AG08396 (cell line): ENCODE measurements around the gene MYO18B.
A peak's percentile ranks its signal among the peaks of the same experiment; 100 is the strongest.

Experiments
- DNase-seq: peaks from one replicate; pipeline ENCODE4 v3.0.0; 2012; ENCODE audit warnings: low spot score, mixed read lengths

Gene MYO18B

DNA sequence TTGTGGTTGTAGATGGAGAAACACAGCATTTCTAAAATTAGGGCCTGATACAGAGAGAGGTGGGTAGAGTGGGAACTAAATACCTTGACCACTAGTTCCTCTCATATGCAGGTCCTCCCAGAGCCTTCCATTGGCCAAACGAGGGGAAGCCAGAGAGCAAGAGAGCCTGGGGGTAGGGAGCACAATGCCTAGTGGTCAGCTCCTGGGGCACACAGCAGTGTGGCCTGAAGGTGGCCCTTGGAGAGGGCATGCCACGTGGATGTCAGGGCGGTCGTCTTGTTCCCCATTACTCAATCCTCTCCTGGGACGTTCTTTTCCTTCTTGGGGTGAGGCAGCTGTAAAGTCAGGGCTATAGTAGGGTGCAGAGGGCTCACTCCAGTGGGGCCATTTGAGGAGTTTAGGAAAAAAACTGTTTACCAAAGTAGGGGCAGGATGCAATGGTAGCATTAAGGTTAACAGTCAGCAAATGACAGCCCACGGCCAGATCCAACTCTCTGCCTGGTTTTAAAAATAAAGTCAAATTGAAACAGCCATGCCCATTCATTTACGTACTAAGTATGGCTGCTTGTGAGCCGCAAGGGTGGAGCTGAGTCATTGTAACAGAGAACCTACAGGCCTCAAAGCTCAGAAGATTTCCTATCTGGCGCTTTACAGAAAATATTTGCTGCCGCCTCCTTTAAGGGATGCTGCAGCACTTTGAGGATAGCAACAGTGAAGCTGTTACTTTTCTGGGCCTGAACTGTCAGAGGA lies 7.6 kb downstream of the MYO18B start:
- DNase-seq = no peak

DNA sequence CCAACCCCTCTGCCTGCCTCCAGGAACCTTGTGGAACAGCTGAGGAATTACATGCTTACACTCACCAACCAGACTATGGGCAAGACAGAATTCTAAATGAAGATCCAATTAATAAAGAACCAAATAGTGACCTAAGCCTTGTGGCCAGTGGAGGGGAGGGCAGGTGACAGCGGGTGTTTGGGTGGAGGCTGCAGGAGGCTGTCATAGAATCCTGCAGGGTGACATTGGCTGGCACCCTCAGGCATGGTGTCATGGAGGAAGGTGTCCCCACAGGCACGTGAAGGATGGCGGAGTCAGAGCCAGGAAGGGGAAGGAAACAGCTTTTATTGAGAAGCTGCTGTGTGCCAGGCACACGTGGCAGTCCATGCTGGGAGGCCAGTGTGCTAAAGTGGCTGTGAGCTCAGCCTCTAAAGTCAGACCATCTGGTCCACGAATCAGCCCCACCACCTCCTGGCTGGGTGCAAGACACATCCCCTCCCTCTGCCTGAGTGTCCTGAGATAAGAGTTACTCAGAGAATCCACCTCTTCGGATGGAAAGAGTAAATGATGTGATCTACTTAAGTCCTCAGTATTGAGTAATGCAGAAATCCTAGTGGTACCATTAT lies 8.7 kb downstream of the MYO18B start:
- DNase-seq = no peak

DNA sequence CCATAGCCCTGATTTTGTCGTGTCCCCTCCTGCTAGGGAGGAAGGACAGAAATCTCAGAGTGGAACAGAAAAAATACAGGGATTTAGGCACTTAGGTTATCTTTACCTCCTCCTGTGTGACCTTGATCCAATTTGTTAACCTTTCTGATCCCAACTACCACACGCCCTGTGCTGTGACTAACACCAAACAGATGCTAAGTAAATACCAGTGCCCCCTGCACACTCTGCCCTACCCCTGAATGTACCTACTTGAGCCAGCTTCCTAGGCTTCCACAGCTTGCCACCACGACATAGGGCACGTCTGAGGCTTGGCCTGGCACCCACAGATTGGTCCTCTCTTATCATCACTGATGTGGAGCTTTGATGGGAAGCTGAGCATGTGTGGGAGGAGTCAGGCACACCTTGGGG lies 9.2 kb downstream of the MYO18B start:
- no peak for DNase-seq

DNA sequence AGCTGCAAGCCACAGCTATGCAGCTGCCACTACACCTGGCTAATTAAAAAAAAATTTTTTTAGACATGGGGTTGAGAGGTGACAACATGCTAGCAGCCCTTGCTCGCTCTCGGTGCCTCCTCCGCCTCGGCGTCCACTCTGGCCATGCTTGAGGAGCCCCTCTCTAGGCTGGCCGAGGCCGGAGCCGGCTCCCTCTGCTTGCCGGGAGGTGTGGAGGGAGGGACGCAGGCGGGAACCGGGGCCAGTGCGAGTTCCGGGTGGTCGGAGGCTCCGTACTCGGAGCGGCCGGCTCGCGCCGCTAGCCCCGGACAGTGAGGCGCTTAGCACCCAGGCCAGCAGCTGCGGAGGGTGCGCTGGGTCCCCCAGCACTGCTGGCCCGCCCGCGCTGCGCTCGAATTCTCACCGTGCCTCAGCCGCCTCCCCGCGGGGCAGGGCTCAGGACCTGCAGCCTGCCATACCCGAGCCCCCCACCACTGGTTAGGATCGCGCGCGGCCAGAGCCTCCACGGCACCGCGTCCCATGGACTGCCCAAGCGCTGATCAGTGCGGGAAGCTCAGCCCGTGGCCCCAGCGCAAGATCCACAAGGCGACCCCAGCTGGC lies 10.7 kb downstream of the MYO18B start:
- no peak for DNase-seq

DNA sequence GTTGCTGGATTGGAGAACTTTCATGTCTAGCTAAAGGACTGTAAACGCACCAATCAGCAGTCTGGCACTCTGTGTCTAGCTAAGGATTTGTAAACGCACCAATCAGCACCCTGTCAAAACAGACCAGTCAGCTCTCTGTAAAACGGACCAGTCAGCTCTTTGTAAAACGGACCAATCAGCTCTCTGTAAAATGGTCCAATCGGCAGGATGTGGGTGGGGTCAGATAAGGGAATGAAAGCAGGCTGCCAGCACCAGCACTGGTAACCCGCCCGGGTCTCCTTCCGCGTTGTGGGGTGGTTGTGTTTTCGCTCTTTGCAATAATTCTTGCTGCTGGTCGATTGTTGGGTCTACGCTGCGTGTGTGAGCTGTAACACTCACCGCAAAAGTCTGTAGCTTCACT lies 11.3 kb downstream of the MYO18B start:
- DNase-seq = no peak

DNA sequence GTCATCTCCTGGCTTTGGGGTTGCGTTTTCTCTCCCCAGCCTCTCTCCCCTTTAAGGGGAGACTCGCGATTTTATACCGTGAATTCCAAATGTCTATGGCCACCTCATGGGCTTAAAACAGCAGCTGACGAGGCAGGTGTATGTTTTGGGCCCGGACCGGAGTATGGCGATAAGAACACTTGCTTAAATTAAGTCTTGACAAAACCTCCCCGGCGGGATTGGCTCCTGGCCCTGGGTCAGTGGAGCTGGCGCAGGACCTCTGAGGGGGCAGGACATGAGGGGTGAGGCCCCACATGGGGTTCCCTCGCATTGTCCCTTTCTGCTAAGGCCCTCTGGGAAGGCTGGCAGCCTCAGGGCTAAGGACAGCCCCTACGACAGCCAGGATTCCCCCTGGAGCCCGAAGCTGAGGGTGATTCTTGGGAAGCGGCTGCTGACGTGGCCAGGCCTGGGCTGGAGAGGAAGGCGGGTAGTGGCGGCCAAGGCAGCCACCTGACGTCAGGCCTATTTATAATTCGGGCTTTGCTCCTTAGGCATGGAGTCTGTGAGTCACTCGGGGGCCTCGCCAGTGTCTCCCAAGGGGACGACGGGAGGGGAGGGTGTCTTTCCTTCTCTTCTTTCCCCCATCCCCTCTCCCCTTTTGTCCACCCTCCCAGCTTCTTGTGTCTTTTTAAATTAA lies 12.7 kb downstream of the MYO18B start:
- peak; percentile 88 for DNase-seq

DNA sequence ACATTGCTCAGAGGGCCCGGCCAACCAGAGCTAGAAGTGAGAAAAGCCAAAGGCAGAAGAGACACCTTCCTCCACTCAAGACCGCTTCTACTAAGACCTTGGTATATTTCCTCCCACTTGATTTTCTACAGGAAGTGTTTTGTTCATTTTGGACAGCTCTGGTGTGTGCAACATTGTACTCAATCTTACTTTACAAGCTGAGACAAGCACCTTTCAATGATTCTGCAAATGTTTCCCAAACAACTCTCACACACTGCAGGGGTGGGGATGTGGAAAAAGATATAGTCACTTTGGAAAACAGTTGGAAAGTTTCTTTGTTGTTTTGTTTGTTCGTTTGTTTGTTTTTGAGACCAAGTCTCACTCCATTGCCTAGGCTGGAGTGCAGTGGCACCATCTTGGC lies 15.7 kb downstream of the MYO18B start:
- no peak for DNase-seq

DNA sequence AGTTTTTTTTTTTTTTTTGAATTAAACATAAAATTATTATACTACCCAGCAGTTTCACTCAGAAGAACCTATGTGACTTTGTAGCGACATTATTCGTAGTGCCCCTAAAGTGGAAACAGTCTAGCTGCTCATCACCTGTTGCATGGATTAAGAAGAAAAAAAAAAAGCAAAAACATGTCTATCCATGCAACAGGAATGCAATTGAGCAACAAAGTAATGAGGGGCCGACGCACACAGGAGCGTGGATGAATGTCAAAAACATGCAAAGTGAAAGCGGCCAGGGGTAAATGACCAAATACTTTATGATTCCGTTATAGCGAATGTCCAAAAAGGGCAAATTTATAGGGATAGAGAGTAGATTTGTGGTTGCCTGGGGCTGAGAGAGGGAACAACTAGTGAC lies 16.3 kb downstream of the MYO18B start:
- DNase-seq = no peak

DNA sequence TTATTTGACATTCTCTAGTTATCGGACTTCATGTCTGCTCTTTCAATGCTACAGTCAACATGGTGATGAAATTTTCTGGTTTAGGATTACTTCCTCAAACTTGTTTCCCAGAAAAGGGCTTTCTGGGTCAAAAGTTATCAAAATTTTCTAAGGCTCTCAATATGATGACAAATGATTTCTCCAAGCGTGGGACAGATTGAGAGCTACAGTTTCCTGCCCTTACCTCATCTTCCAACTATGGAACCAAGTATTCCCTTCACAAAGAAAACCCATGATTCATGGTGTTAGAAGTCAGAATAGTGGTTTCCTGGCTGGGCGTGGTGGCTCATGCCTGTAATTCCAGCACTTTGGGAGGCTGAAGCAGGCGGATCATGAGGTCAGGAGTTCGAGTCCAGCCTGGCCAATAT lies 17.8 kb downstream of the MYO18B start:
- DNase-seq = peak; percentile 83

DNA sequence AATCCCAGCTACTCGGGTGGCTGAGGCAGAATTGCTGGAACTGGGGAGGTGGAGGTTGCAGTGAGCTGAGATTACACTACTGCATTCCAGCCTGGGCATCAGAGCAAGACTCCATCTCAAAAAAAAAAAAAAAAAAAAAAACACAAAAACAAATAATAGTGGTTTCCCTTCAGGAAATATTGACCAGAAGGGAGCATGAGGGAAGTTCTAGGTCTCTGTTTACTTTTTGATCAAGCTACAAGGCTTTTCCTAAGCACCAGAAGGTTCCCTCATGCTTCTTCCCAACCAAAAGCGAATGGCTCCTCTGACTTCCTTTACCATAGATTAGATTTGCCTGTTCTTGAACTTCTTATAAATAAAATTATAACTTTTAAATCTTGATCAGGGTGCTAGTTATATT lies 18.3 kb downstream of the MYO18B start:
- DNase-seq = no peak

DNA sequence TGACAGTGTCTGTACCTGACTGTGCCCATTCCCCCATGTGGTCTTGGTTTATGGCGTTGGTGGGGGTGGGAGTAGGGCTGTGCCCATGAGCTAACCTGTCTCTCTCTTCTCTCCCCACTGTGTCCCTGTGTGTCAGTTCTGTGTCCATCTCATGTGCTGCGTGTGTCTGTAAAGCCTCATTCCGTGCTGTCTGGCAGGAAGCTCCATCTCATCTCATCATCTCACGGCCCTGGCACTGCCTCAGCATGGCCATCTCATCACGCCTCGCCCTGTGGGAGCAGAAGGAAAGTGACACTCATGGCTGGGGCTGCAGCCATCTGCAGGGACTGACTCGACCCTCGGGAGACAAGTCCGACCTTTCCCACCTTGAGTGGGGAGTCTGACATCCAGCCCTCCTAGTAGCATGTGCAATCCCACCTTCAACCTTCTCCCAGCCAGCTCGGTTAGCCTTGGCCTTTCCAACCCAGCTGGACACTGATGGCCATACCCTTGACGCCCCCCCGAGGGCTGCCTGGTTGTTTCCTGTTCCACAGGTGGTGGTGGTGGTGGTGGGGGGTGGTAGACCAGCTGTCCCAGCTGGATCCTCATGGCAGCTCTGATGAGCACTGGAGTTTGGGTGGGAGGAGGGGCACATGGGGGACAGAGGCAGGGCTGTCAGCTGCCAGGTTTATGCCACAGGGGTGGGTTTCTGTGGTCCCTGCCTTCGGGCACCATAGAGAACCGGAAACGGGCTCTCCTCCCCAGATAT lies 19.0 kb downstream of the MYO18B start:
- DNase-seq = no peak

DNA sequence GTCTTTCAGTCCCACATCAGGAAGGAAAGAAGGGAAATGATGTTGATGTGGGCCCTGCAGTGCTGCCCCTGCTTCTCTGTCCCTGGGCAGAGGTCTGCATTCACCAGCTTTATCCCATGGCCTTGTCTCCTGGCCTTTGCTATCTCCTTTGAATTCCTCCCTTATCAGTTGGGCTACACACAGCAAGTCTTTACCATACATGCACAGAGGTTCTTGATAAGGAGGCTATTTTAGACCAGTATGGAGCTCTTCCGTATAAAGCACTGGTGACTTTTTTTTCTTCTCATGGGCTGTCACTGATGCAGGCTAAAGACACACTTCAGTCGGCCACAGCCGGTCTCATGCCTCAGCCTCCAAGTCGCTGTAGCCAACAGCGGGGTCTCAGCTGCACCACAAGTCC lies 20.2 kb downstream of the MYO18B start:
- no peak for DNase-seq

DNA sequence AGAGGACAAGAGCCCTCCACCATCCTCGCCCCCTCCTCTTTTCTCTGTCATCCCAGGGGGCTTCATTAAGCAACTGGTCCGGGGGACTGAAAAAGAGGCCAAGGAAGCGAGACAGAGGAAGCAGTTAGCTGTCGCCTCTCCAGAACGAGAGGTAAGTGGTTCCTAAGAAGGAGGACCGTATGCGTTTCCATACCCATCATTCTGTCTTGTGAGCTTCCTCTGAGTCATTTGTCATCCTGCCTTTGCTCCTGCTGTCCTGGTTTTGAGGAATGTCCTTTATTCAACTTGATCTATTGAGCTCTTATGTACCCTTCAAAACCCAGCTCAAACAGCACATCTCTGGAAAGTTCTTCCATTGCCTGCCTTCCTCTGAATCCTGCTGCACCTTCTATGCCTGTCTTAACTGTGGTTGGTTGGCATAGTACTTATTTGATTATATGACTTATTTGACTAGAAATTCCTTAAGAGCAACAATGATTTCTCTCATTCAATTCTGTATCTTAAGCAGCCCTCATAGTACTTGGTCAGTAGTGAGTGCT lies 21.3 kb downstream of the MYO18B start:
- DNase-seq = no peak

DNA sequence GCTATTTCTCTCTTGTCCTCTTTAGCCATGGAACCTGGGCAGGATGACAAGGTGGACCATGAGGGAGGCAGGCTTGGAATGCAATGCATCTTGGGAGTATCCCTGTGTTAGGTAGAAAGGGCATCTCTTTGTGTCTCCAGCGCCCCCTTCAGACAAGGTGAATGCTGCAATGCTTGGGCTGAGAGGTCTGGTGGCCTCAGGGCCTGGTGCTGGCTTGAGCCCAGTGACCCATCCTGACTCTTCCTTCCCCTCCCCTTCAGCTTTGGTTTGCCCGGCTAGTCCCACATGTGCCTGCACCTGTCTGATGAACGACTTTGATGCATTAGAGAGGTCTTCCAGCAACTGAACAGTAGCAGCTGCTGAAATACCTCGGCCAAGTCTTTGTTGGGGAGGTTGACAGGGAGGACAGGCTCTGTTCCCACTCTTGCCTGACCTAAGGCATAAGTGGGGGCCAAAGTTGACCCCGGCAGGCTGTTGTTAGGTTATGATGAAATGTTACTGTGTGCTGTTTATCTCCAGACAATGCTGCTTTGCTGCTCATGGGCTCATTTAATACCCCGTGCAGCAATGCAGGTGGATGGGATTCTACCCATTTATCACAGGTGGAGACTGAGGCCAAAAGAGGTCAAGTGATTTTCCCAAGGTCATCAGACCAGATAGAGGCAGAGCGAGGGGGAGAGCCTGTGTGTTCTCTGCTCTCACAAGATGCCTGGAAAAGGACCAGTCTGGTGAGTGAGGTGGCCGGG lies 22.5 kb downstream of the MYO18B start:
- DNase-seq = no peak

DNA sequence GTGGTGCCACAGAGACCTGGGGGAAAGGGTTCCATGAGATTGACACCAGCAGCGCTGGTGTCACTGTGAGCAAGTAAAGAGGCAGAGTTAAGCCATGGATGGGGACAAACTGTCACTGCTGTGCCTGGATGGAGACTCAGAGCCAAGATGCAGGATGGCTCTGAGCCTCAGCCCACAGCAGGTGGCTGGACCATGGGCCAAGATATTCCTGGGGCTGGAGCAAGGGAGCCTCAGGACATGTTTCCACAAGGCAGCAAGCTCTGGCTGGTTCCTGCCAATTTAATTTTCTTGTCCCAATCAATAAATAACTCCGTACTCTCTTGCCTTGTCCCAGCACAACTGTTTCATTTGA lies 23.0 kb downstream of the MYO18B start:
- no peak for DNase-seq

DNA sequence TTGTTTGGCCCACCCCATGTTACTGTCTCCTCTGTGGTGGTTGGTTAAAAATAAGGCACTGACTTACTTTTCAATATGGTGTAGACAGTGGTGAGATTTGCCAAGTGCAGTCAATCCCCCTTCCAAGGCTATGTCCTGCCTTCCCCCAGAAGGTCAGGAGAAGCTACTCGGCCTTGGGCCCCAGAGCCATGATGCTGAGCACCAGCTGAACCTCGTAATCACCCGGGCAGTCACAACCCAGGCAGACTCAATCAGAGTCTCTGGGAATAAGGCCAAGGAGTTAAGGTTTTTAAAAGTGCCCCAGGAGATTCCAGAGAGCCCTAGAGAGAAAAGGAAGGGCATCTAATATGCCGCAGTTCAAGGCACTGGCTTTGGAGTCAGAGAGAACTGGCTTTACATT lies 23.8 kb downstream of the MYO18B start:
- DNase-seq = no peak

DNA sequence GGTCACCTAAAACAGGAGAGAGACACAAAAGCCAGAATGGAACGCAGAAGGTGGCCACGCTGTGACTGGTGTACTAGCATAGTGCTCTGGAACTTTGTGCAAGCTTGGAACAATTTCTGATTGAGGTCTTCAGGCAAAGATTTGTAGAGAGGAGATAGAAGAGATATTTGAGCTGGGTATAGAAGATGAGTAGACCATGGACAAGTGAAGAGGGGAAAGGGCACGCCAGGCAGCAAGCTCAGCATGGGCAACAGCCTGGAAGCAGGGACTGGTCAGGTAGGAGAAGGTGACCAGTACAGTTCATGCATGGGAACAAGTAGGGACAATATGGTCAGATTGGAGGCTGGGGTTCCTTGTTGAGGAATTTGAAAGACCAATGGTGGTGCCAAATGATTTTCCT lies 24.4 kb downstream of the MYO18B start:
- DNase-seq = no peak

DNA sequence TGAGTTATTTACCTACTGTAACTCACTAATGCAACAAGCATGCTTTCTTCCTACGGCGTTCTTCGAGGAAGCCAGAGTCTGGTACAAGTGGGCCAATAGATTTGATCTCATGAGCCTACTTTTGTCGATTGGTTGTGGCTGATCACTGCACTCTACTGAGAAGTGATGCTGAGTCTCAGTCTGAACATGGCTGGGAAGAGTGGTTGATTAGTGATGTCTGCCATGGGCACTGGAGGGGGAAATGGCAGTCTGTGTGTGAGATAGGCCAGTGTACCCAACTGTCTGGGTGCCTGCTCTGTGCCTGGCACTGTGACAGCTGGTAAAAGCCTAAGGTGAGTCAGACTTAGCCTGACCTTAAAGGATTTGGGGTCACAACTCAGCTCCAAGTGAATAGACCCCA lies 28.3 kb downstream of the MYO18B start:
- no peak for DNase-seq

DNA sequence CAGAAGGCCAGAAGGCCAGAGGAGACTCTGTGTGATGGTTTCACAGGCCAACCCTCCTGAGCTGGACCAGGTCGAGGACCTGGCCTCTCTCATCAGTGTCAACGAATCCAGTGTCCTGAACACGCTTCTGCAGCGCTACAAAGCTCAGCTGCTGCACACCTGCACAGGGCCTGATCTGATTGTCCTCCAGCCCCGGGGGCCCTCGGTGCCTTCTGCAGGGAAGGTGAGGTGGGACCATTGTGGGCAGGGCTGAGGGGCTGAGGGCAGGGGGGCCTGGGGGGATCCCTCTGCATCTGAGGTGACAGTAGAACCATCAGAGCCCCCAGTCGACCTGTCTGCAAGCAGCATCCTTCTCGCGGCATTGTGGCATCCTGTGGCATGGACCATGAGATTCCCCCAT lies 30.3 kb downstream of the MYO18B start:
- no peak for DNase-seq

DNA sequence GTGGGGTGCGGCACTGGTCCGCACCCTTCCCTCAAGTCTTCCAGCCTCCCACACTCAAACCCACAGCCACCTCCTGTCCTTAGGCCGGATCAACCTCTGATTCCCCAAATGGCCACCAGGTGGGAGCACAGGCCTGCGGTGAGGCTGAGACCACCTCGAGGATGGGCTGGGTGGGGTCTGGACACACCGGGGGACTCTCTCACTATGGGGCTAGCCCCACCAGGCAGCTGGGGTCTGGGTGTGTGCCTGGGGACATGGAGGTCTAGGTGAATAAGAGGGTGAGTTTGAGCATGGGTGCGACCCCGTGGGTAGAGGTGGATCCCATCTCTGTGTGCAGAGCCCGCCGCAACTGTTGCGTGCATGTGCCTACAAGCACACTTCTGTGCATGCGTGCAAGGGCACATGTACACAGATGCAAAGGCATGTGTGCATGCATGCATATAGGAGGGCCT lies 32.6 kb downstream of the MYO18B start:
- DNase-seq = no peak

DNA sequence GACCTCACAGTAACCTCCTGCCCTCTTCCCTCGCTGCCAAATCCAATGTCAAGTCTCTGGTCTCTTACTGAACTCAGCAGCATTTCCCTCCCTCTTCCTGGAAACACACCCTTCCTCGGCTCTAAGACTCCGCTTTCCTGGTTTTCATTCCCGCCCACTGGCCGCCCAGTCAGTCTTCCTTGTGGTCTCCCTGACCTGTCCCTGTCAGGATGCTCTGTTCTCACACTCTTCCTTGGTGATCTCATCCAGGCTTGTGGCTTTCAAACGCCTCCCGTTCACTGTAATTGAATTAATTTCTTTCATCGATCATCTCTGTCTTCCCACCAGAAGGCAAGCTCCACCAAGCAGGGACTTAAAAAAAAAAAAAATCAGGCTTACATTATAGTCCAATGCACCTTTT lies 33.5 kb downstream of the MYO18B start:
- DNase-seq = no peak
